Liver (tissue), 3 donors: ENCODE measurements around the gene PCNX3.

Experiments
- EGR1 ChIP-seq, 2 donors: IDR thresholded peaks; 2 replicates each; pipeline ENCODE4 v1.6.1; 2016 to 2018; ENCODE audit warnings: antibody characterized with exemption in 2 of 2, low read depth in 2 of 2
- HNF4A ChIP-seq, 2 donors: conservative IDR thresholded peaks; 2 replicates each; pipeline ENCODE4 v1.6.1; 2016; ENCODE audit warnings: antibody characterized with exemption in 2 of 2, mild to moderate bottlenecking in 2 of 2
- YY1 ChIP-seq: IDR thresholded peaks from 2 replicates; pipeline ENCODE4 v1.6.1; 2016; ENCODE audit warnings: antibody characterized with exemption, mild to moderate bottlenecking
- TF ChIP-seq, protein P1 (sequence below): fragments of 150-350 bp; IDR thresholded peaks from 2 replicates; pipeline ENCODE4 v1.5.1; 2017; ENCODE audit warnings: improper control_type of control experiment, low read depth, low read length; ENCODE audit not compliant: missing input control
- TF ChIP-seq, protein P2 (sequence below): IDR thresholded peaks from 2 replicates; pipeline ENCODE4 v1.6.1; 2016; ENCODE audit warnings: antibody characterized with exemption
- TF ChIP-seq, protein P3 (sequence below): IDR thresholded peaks from 2 replicates; pipeline ENCODE4 v1.6.1; 2016; ENCODE audit warnings: antibody characterized with exemption, mild to moderate bottlenecking
- TF ChIP-seq, protein P4 (sequence below): IDR thresholded peaks from 2 replicates; pipeline ENCODE4 v1.6.1; 2016; ENCODE audit warnings: antibody characterized with exemption
- donor health status: healthy.
- donor health status: healthy.

DNA sequence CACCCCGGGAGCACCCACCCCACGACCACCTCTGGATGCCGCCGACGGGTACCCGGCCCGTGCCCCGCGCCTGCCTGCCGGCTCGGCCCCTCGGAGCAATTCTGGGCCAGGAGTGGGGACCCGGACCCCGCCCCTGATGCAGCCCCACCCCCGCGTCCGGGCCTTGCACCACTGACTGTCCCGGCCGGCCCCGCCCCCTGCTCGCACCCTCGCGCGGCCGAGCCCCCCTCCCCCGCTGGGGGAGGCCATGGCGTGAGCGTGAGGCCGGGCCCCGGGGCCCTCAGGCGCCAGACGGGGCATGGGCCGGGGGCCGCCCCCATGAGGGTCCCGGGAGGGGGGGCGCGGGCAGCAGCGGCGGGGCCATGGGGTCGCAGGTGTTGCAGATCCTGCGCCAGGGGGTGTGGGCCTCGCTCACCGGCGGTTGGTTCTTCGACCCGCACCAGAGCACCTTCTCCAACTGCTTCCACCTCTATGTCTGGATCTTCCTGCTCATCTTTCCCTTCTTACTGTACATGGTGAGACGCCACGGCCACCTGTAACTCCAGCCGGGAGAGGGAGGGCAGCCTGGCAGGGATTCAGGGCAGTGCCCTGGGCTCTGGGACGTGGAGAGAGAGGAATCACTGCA is 486 bp downstream of the PCNX3 start:
- TF ChIP-seq, protein P1, sequence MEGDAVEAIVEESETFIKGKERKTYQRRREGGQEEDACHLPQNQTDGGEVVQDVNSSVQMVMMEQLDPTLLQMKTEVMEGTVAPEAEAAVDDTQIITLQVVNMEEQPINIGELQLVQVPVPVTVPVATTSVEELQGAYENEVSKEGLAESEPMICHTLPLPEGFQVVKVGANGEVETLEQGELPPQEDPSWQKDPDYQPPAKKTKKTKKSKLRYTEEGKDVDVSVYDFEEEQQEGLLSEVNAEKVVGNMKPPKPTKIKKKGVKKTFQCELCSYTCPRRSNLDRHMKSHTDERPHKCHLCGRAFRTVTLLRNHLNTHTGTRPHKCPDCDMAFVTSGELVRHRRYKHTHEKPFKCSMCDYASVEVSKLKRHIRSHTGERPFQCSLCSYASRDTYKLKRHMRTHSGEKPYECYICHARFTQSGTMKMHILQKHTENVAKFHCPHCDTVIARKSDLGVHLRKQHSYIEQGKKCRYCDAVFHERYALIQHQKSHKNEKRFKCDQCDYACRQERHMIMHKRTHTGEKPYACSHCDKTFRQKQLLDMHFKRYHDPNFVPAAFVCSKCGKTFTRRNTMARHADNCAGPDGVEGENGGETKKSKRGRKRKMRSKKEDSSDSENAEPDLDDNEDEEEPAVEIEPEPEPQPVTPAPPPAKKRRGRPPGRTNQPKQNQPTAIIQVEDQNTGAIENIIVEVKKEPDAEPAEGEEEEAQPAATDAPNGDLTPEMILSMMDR, result no peak
- TF ChIP-seq YY1 (no peak), EGR1 (IDR thresholded peaks at IDR 0.05; ENCODE audit: low read depth in 2 of 2) (no peak), HNF4A (conservative IDR thresholded peaks at IDR 0.05) (no peak)
- TF ChIP-seq, protein P2, sequence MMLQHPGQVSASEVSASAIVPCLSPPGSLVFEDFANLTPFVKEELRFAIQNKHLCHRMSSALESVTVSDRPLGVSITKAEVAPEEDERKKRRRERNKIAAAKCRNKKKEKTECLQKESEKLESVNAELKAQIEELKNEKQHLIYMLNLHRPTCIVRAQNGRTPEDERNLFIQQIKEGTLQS, result no peak
- TF ChIP-seq, protein P3, sequence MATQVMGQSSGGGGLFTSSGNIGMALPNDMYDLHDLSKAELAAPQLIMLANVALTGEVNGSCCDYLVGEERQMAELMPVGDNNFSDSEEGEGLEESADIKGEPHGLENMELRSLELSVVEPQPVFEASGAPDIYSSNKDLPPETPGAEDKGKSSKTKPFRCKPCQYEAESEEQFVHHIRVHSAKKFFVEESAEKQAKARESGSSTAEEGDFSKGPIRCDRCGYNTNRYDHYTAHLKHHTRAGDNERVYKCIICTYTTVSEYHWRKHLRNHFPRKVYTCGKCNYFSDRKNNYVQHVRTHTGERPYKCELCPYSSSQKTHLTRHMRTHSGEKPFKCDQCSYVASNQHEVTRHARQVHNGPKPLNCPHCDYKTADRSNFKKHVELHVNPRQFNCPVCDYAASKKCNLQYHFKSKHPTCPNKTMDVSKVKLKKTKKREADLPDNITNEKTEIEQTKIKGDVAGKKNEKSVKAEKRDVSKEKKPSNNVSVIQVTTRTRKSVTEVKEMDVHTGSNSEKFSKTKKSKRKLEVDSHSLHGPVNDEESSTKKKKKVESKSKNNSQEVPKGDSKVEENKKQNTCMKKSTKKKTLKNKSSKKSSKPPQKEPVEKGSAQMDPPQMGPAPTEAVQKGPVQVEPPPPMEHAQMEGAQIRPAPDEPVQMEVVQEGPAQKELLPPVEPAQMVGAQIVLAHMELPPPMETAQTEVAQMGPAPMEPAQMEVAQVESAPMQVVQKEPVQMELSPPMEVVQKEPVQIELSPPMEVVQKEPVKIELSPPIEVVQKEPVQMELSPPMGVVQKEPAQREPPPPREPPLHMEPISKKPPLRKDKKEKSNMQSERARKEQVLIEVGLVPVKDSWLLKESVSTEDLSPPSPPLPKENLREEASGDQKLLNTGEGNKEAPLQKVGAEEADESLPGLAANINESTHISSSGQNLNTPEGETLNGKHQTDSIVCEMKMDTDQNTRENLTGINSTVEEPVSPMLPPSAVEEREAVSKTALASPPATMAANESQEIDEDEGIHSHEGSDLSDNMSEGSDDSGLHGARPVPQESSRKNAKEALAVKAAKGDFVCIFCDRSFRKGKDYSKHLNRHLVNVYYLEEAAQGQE, result no peak
- TF ChIP-seq, protein P4, sequence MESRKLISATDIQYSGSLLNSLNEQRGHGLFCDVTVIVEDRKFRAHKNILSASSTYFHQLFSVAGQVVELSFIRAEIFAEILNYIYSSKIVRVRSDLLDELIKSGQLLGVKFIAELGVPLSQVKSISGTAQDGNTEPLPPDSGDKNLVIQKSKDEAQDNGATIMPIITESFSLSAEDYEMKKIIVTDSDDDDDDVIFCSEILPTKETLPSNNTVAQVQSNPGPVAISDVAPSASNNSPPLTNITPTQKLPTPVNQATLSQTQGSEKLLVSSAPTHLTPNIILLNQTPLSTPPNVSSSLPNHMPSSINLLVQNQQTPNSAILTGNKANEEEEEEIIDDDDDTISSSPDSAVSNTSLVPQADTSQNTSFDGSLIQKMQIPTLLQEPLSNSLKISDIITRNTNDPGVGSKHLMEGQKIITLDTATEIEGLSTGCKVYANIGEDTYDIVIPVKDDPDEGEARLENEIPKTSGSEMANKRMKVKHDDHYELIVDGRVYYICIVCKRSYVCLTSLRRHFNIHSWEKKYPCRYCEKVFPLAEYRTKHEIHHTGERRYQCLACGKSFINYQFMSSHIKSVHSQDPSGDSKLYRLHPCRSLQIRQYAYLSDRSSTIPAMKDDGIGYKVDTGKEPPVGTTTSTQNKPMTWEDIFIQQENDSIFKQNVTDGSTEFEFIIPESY, result no peak
